WI38 (cell line): Measurements from ENCODE around the gene CDC42BPA.

Experiments
- H3K4me3 ChIP-seq: 2 replicates; pipeline ENCODE4 v1.5.1; 2011; ENCODE audit warnings: low read depth, mild to moderate bottlenecking, control low read depth, low read length
- TF ChIP-seq, protein P1 (sequence below): IDR thresholded peaks from 2 replicates; pipeline ENCODE4 v1.5.1; 2012; ENCODE audit warnings: low read depth, mild to moderate bottlenecking, control low read depth, low read length

CDC42BPA gene

DNA sequence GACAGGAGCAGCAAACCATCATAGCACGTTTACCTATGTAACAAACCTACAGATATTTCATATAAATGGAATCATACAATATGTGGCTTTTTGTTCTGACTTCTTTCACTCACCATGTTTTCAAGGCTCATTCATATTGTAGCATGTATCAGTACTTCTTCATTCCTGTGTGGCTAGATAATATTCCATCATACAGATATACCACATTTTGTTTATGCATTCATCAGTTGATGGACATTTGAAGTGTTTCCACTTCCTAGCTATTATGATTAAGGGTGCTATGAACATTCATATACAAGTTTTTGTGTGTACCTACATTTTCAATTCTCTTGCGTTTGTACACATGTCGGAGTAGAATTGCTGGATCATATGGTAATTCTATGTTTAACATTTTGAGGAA is 90.1 kb downstream of the CDC42BPA start:
- H3K4me3 ChIP-seq: no peak overlapping the region
- TF ChIP-seq, protein P1, sequence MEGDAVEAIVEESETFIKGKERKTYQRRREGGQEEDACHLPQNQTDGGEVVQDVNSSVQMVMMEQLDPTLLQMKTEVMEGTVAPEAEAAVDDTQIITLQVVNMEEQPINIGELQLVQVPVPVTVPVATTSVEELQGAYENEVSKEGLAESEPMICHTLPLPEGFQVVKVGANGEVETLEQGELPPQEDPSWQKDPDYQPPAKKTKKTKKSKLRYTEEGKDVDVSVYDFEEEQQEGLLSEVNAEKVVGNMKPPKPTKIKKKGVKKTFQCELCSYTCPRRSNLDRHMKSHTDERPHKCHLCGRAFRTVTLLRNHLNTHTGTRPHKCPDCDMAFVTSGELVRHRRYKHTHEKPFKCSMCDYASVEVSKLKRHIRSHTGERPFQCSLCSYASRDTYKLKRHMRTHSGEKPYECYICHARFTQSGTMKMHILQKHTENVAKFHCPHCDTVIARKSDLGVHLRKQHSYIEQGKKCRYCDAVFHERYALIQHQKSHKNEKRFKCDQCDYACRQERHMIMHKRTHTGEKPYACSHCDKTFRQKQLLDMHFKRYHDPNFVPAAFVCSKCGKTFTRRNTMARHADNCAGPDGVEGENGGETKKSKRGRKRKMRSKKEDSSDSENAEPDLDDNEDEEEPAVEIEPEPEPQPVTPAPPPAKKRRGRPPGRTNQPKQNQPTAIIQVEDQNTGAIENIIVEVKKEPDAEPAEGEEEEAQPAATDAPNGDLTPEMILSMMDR: no peak

DNA sequence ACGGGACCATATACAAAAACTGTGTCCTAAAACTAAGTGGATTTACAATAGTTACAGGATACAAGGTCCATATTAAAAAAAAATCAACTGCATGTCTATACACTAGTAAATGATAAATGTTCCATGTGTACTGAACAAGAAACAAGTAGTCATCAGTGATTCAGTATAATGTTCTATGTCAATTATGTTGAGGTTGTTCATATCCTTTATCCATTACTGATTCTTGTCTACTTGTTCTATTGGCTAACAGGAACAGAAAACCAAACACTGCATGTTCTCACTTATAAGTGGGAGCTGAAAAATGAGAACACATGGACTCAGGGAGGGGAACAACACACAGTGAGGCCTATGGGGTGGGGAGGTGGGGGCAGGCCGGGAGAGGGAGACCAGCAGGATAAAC is 90.5 kb downstream of the CDC42BPA start:
- no peak overlapping the region for H3K4me3 ChIP-seq
- TF ChIP-seq, protein P1: no peak

DNA sequence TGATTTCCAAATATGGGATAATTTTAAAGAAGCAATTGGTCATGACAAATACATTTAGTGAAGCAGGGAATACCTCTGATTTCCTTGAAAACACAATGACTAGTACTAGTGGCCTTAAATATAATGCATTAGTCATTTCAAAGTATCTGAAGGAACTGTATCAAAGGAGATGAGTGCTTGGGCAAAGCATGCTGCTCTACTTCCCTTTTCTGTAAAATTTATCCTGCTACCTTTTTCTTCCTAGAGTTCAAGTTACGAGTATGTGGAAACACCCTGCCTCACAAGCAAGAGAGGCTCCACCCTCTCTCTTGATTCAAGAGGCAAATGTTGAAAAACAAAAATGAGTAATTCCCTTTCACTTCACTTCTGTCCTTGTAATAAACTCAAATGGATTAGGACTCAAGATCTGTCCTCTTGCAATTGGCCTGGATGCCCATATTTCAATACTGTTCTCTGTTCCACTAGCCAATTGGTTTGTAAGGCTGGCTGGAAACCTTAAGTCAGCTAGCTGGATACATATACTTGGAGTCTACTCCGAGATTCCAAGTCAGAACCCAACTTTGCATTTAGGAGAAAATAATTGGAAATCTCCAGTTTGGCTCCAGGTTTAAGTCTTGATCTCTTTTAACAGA is 92.5 kb downstream of the CDC42BPA start:
- no peak overlapping the region for H3K4me3 ChIP-seq
- TF ChIP-seq, protein P1: no peak

DNA sequence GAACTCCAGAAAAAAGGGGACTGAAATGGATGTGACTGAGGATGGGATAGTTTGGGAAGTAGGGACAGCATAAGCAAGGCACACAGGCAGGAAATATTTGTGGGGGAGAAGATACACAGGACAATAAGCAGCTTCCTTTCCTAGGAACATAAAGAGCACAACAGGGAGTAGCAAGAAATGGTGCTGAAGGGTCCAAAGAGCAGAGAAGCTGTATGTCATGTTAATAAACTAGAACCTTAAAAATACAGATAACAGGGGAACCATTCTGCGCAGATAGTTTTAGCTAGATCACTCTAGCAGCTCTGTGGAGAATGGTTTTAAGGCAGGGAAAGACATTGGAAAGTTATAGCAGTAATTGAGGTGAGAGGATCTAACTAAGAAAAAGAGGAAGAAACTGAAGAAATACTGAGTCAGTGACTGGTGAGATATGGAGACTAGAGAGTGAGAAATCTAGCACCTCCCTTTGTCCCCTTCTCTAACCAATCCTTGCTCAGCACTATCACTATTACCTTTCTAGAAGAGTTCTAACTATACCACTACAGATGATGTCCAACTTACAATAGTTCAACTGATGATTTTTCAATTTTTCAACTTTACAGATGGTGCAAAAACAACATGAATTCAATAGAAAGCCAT is 95.0 kb downstream of the CDC42BPA start:
- TF ChIP-seq, protein P1: no peak
- H3K4me3 ChIP-seq: no peak overlapping the region

DNA sequence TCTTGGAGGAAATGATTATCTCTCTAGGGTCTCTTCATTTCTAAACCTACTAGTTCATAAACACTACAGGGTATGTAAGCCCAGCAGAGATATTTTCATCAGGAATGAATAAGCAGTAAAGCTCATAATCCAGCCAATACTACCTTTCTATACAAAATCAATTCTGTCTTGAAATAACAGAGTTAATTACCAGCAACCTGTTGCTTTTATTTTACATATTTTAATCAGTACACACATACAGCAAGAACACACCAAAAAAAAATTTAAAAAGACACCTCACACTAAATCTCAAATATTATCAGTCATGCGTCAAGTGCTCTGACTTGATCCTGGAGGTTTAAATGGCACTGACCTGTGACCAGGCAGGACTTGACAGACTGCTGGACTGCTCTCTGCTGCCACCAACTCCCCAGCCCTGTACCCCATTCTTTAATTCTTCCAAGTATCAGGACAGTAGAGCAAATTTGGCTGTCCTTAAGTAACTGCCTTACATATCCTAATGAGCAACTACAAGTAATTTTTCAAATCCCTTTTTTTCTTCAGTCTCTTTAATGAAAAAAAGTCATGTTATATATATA is 98.5 kb downstream of the CDC42BPA start:
- TF ChIP-seq, protein P1: no peak
- no peak overlapping the region for H3K4me3 ChIP-seq

DNA sequence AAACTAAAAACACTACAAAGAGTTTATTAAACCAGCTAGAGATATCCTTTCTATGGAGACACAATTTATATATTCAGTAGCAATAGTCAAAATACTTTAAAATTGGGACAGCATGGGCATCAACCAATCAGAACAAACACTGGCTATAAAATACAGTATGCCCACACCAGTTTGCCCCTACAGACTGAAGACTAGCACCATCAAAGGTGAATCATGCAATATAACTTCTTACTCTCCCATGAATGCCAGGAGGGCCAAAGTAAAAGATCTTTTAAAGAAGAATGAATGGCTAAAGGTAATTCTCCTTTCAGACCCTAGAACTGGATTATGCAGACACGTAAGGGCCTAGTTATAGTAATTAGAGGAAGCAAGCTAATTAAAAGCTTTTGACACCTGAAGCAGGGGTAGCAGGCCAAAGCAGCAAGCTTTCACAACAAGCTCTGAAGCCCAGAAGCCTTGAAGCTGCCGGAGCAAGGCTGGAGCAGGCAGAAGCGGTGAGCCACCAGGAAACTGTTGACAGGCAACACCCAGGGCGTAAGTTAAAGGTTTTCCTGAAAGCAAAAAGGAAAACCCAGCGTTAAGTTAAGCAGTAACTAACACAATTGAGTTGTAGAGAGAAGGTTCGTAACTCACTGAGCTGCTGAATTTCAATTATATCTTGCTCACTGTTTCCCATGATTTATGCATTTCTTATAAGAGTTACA is 99.3 kb downstream of the CDC42BPA start:
- TF ChIP-seq, protein P1: no peak

More for the DNA sequence above, 99.3 kb downstream of the CDC42BPA start:
- no peak overlapping the region for H3K4me3 ChIP-seq
